NCI-H1417 treated with DMSO at 0.1 percent for 48 hours (cell line): Measurements from ENCODE around the gene SOSTDC1.
"Not testable (repeated sequence)": the region's sequence is repeated elsewhere in the genome, so short reads cannot be mapped to it uniquely, and the experiment has no call there.

Source experiments
- DNase-seq: peaks from one replicate; lab custom pipeline; 2025; lab: John Stamatoyannopoulos, UW

The SOSTDC1 gene, protein sequence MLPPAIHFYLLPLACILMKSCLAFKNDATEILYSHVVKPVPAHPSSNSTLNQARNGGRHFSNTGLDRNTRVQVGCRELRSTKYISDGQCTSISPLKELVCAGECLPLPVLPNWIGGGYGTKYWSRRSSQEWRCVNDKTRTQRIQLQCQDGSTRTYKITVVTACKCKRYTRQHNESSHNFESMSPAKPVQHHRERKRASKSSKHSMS

DNA sequence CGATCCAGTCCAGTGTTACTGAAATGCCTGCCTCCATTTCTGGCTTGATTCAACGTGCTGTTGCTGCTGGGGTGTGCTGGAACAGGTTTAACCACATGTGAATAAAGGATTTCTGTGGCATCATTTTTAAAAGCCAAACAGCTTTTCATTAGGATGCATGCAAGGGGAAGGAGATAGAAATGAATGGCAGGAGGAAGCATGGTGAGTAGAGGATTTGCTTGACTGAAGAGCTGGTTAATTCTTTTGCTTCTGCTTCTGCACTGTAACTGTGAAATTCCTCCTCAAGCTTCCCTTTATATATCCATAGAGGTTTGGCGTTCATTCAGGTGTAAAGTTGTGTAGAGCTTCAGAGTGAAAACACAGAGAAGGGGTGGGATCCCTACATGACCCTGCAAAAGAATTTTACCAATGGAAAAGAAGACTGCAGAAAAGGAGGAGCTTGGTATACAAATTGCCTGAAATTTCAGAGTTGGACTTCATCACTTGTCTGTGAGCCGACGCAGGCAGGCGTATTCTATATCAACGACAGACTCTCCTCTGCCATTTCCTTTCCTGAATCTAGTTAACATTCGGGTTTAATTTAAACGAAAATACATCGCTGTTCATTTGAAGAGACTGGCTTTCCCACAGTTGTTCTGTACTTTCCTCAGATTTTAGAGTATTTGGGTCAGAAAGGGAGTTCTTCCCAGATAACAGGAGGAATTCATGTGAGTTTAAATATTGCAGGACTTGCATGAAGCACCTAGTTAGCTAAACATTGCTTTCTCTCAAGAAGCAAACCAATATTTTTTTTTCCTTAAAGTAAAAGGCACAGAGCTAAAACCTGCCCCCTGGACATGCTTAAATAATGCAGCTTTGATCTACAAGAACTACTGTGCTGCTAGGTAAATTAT is at the start of gene SOSTDC1:
TSS of gene SOSTDC1 (minus strand) at position 270 of the 893 bp plus-strand sequence. CDS start at position 200, 70 bp downstream.
- DNase-seq = no peak

DNA sequence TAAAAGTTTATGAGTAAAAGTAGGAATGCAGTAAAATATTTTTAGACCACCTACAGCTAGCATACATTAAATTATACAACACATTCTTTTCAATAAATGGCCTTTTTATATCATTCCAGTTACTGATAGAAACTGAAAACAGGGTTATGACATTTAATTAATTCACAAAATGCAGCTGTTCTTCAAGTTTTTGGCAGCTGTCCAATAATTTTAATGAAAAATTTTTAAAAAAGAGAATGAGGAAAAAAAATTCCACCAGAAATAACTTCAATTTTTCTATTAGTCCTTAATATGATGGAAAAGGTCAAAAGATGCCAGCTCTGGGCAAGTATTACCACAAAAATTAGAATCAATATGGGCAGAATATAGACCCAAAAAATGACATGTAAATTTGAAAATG is 49.2 kb upstream of the SOSTDC1 start:
- no peak for DNase-seq

DNA sequence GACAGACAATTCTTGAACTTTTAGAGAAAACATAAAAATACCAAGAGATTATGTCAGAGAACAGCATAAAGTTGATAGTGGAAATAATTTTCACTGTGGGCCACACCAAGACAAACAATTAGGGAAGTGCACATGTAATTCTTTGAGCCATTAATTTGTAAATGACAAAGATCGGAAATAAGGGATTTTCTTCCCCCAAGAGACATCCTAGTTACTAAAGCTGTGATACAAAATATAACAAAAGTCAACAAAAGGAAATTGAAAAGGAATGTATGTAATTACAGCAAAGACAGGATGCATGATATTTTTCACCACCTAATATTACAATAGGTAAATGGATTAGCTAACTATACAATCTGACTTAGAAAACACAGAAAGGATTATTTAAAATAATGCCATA is 48.7 kb upstream of the SOSTDC1 start:
- no peak for DNase-seq

DNA sequence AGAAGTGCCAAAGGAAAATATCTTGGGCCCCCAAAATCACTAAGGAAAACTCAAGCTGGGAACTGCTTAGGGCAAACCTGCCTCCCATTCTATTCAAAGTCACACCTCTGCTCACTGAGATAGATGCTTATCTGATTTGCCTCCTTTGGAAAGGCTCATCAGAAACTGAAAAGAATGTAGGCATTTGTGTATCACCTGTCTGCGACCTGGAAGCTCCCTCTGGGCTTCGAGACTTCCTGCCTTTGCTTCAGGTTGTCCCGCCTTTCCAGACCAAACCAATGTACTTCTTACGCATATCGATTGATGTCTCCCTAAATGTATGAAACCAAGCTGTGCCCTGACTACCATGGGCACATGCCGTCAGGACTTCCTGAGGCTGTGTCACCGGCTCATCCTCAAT is 46.6 kb upstream of the SOSTDC1 start:
- DNase-seq = no peak

DNA sequence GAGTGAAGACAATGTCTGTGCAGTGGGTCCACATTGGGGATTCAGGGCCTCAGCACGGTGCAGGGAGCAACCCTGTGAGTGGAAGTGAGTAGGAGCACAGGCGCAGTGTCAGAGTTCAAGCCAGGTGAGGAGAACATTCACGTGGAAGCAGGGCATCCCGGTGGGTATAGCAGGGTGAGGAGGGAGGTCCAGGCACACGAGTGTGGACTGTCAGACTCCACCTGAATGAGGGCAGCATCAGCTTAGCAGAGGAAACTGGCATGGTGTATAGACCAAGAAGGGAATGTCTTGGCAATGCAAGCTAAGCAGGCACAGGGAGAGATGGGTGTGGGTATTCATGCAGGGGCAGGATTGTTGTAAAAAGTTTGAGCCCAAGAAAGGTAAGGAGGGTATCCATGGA is 45.8 kb upstream of the SOSTDC1 start:
- DNase-seq = no peak

DNA sequence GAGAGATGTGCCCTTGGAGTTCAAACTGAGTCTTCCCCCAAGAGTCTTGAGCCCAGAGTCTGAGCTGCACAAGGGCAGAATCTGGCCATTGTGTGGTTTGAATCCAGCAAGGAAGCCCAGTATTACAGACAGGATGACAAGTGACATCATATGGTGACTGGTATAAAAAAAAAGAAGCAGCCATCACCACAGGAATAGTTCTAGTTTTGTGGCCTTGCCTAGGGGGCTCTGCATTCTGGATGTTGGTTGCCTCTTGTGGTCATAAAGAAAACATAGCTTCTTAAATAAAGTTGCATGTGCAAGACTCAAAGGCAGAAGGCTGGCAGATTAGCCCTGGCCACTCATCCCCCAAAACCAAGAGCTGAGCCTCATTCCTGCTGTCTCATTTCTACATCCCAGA is 44.3 kb upstream of the SOSTDC1 start:
- no peak for DNase-seq

DNA sequence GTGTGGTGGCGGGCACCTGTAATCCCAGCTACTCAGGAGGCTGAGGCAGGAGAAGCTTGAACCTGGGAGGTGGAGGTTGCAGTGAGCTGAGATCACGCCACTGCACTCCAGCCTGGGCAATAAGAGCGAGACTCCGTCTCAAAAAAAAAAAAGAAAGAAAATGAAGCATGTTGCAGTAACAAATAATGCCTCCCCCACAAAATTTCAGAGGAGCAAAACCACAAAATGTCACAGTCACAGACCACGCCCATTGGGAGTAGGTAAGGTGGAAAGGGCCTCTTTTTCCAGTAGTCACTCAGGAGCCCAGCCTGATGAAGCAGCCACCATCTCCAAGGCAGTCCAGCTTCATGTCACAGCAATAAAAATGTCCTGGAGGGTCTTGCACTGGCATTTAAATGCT is 40.9 kb upstream of the SOSTDC1 start:
- DNase-seq = not testable (repeated sequence)

DNA sequence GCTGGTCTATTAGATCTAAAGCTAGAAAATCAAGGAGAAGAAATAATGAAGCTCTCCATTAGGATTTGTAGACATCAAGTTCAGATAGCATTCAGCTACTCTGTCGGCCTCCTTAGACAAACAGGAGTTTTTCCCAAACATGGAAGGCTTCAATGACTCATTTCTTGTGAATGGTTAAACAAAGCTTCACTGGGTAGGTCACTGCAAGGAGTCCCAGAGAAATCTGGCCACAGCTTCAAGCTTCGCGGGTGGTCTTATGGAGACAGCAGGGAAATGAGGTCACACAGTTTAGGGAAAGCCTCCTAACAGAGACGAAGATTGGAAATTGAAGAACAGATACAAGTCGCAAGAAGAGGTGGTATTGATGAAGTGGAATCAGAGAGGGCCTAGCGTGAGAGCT is 38.5 kb upstream of the SOSTDC1 start:
- no peak for DNase-seq

DNA sequence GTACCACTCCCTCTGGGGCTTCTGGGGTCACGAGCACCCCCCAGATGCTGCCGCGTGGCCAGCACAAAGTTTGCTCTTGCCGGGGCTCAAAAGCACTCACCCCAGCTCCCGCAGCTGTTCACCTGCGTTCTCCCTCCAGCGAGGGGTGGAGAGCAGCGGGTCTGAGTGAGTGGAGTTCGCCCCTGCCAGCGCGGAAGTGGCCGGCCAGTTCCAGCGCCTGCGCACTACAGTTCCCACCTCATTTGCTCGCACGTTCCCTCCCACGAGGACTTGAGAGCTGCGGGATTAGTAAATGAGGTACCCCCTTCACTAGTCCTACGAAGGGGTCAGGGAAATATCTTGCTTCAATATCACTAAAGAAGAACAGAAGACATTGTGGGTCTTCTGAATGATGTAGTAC is 36.8 kb upstream of the SOSTDC1 start:
- DNase-seq = no peak

DNA sequence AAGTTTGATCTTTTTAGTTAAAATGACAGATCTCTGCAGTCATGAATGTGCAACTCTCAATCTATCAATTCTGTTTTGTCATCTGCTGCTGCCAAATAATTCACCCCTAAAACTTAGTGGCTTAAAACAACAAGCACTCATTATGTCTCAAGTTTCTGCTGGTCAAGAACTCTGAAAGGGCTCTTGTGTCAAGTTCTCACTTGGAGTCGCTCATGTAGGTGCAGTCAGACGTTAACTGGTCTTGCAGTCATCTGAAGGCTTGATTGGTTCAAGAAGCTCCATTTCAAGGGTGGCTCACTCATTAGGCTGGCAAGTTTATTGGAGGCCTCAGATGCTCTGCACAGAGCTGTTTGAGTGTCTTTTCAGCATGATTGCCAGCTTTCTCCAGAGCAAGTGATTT is 32.6 kb upstream of the SOSTDC1 start:
- no peak for DNase-seq

DNA sequence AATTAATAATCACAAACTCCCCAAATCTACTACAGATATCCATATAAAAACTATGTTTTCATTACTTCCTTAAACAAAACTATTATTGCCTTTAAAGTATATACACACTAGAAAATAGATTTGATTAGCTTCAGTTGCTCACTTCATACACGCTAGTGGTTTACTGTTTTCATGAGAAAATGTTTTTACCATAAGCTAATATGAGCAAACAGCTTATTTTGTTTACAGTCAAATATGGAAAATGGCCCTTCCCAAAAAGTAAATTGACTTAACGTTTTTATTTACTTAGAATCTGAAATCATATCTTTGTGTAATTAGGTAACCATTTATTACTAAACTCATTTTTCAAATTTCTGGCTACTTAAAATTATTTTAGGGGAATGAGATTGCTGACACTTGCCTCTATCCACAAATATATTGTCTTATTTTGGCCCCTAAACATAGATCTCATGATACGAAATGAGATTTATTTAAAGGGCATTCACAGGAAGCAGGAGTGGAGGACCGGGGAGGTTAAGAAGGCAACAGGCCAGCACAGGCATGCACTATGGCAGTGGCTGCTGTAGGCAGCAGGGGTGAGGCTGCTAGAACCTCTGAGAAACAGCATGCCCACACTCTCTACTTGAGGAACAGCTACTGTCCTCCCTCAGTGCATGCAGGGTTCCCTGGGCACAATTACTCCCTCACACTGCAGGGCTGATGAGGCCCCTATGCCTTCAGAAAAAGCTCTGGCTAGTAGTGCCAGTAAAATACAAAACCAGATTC is 29.6 kb upstream of the SOSTDC1 start:
- no peak for DNase-seq

DNA sequence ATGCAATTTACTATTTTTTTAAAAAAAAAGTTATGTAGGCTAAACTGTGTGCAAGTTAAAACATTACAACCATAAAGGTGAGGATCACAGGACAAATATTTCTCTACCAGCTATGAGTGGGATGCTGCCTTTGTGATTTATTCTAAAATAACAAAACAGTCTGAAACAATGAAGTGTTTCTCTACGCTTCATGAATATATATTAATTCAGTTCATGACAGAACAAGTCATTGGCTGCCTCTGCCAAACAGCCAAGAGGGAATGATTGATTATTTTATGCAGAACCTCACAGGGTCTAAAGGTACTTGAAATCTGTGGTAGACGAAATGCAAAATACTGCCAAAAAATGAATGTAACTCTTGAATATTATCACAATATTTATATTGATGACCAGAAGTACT is 29.0 kb upstream of the SOSTDC1 start:
- no peak for DNase-seq

DNA sequence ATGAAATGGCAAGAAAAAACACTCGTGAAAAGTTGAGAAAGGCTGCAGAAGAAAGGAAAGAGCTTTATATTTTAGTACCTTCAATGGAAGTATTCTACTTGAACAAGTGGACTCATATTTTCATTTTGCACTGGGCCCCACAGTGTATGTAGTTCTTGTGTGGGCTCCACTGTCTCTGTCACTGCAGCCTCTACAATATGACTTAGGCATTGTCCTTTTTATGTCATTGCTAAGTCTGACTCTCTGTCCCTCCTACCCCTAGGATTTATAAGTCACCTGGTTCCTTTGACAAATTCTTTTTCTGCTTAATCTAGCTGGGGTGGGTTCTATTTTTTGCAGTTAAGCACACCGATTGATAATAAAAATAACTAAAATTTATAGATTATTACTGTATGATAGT is 27.7 kb upstream of the SOSTDC1 start:
- no peak for DNase-seq

DNA sequence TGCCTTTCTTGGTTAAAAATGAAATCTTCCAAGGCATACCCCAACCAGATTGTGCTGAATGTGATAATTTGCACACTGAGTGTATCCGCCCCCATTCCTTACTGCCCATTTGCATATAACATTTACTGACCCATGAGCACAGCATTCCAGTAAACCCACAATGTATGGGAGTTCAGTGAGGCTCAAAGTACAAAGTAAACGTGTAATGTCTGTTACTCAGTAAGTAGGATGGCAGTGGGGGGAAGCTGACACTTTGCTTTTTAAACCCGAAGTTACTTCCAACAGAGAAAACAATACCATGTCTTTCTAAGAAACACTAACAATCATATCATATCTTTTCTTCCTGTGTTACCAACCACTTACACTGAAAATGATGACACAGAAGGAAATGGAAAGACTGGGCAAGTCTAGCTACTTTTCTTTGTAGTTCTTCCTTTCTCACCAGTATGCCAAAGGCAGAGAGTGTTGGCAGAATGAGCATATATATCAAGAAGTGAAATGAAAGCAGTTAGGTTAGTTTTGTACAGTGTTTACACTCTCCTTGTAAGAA is 27.1 kb upstream of the SOSTDC1 start:
- DNase-seq = no peak

DNA sequence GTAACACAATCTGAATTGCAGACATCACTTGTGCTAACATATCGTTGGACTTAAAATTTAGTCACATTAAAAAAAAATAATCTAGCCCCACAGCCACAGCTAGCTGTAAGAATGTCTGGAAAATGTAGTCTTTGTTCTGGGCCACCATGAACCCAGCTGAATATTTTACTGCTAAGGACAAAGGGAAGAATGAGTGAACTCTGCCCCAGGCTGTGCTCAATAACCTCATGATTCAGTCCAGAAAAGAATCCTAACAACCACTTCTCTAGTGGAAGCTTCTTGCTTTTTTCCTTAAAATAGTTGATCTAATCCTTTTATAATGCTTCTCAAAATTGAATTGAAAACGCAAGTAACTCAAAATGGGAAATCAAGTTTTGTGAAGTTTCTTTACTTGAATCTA is 25.6 kb upstream of the SOSTDC1 start:
- DNase-seq = no peak

DNA sequence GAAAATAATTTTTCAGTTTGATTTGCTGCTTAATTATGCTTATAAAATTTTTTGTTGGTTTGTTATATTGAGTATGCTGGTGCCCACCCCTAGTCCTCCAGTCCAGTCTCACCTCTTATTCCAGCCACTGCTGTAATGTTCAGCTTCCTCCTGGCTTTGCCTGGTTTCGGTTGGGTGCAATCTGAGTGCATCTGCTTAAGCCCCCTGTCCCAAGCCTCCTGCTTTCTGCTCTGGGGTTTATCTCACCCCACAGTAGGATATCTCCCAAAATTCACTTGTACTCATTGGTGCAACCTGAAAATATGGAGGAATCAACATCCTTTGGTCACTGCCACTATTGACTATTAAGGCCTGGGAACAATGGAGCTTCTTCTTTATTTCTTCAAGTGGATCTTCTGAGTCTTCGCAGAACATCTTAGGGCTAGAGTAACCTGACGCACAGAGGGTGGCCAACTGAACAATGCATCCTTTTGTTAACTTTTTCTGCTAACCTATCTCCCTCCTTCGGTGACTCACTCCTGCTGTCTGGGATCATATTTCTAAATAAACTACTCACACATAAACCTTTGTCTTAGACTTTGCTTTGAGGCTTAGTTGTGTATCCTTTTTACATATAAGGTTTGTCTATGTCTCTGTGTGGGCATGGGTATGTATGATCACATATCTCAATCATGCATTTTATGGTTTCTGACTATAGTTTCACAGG is 19.1 kb upstream of the SOSTDC1 start:
- no peak for DNase-seq

DNA sequence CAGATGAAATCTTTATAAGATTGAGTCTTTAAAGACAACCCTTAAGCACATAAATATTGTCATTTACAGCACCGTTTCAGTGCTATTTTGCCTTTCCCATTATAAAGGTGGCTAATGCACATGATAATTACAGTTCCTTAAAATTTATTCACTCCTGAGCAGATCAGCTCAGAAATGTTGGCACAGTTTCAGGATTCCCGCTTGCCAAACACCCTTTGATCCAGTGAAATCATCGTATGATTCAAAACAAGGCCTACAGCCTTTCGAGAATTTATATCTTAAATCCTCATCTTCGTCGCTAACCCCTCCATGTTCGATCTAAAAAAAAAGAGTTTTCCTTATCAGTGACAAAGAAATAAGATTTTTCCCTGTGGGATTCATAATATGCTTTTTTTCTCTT is 14.1 kb upstream of the SOSTDC1 start:
- DNase-seq = no peak

DNA sequence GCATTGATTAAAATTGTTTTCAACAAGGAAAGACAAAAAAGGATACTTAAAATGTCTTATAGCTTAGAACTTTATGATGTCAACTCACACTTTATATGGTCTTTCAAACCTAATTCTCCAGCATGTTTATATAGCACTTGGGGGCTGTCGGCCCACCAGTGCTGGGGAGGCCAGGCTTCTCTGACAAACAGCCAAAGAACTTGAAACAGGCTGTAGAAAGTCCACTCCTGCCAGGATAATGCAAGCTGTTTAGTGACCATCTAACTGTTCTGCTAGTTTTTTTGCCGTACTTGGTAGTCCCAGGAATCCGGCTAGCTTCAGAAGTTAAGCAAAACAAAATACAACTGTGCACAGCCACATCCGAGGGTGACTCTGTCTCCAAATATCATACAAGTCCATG is 13.6 kb upstream of the SOSTDC1 start:
- DNase-seq = no peak

DNA sequence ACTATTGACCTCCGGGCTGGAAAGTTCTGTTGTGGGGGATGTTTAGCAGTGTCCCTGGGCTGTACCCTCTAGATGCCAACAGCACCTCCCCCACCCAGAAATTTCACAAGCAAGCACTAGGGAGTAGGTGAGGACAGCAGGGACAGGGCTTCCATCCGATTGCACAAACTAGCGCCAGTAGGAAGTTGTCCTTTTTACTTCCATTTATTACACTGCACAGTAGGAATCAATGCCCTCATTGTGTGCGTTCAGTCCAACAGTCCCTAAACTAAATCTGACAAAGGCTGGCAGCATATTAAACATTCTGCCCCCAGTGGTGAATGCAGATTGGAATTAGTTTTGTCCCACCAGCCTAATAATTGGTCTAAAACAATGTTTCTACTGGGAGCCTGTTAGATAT is 6.4 kb upstream of the SOSTDC1 start:
- DNase-seq = no peak

DNA sequence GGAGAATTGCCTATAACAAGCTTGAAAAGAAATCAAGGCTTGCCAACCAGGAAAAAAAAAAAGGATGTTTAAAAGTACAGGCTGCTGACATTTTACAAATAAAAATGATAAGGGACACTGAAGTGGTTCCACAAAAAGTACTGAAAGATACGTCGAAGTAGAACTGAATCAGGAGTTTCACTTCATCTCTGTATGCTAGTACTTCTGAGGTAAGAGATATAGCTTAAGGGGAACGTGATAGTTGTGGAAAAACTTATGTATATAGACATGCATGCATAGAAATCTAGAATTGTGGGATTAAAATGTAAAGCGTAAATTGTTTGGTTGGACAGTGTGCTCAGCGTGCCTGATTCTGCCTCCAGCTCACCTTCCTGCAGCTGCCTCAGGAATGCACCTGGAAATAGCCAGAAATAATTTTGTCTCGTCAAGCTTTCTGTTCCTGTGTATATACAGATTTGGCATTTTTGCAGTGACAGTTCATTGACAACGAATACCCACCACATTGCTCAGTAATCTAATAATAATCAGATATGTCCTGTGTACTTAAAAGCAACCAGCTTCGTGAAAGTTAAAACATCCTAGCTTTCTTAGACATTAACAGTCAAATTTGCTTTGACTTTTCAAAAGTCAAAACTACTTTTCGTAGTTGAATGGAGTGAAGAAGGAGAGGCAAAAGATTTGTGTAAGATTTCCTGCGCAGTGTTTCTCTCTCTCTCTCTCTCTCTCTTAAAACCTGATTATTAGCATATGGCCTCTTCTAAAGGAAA is 1.4 kb downstream of the SOSTDC1 start:
- no peak for DNase-seq

DNA sequence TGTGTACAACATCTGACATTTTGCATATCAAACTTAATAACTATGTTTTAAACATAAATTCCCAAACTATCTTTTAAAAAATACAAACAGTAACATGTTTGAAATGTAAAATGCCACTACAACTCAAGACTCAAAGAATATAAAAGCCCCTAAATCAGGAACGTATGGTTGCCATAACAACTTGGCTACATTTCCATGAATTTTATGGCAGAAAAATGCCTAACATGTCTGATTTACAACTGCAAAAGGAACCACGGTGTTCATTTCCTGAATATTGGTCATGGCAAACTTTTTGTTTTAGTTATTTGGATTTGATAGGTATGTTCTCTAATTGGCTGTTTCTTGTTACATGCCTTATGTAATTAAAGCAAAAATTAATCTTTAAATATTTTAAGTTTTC is 2.0 kb downstream of the SOSTDC1 start:
- DNase-seq = no peak
